Retinal pigment epithelial cell (primary cell): ENCODE results near the gene MAP4.

Source experiments
- DNase-seq: peaks from one replicate; pipeline ENCODE4 v3.0.0-alpha.2; 2010; ENCODE audit warnings: low read depth
- H3K4me3 ChIP-seq: 2 replicates; pipeline ENCODE4 v1.5.1; 2011; ENCODE audit warnings: mild to moderate bottlenecking, low read length, control low read depth, moderate library complexity
- TF ChIP-seq, protein P1 (sequence below): conservative IDR thresholded peaks from 2 replicates; pipeline ENCODE4 v1.5.1; 2011; ENCODE audit warnings: low read depth, low read length, control low read depth, inconsistent platforms

The MAP4 gene

DNA sequence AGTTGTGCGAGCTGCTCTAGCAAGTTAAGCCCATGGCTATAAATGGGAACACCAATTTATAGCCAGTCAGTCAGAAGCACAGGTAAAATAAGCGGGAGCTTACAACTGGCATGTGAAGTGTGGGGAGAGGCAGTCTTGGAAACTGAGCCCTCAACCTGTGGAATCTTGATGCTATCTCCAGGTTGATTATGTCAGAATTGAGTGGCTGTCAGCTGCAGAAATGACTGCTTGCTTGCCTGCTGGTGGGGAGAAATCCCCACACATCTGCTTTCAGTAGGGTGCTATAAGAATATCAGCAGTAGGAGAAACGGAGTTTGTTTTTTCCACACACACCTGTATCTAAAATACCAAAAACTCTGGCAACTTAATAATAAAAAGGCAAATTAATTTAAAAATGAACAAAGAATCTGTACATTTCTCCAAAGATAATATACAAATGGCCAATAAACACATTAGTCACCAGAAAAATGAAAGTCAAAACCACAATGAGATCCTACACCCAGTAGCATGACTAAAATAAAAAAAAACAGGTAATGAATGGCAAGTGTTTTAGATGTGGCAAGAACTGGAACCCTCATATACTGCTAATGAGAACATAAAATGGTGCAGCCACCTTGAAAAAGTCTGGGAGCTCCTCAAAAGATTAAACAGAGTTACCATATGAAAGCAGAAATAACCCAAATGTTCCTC lies 26.0 kb upstream of the MAP4 start:
- DNase-seq: no peak
- TF ChIP-seq, protein P1, sequence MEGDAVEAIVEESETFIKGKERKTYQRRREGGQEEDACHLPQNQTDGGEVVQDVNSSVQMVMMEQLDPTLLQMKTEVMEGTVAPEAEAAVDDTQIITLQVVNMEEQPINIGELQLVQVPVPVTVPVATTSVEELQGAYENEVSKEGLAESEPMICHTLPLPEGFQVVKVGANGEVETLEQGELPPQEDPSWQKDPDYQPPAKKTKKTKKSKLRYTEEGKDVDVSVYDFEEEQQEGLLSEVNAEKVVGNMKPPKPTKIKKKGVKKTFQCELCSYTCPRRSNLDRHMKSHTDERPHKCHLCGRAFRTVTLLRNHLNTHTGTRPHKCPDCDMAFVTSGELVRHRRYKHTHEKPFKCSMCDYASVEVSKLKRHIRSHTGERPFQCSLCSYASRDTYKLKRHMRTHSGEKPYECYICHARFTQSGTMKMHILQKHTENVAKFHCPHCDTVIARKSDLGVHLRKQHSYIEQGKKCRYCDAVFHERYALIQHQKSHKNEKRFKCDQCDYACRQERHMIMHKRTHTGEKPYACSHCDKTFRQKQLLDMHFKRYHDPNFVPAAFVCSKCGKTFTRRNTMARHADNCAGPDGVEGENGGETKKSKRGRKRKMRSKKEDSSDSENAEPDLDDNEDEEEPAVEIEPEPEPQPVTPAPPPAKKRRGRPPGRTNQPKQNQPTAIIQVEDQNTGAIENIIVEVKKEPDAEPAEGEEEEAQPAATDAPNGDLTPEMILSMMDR: no peak

GRCh38 chr3:48039487-48040190 lies 23.4 kb upstream of the MAP4 start:
- H3K4me3 ChIP-seq: no peak overlapping the region
- DNase-seq: peak; percentile 95
- TF ChIP-seq, protein P1: no peak

More for the DNA sequence above, 26.0 kb upstream of the MAP4 start:
- no peak overlapping the region for H3K4me3 ChIP-seq

DNA sequence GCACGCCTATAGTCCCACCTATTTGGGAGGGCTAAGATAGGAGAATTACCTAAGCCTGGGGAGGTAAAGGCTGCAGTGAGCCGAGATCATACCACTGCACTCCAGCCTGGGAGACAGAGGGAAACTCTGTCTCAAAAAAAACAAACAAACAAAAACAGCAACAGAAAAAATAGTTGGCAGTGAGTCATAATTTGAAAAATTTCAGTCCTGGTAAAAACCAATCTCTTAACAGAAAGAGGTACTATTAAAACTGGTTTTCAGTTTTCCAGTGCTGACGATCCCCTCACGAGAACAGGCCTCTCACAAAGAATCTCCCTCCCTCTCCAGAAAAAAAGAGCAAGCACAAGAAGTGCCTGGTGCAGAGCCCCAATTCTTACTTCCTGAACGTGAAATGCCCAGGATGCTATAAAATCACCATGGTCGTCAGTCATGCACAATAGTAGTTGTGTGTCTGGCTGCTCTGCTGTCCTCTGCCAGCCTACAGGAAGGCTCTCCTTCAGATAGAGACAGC lies 22.8 kb upstream of the MAP4 start:
- TF ChIP-seq, protein P1: no peak
- no peak overlapping the region for H3K4me3 ChIP-seq
- DNase-seq: no peak

DNA sequence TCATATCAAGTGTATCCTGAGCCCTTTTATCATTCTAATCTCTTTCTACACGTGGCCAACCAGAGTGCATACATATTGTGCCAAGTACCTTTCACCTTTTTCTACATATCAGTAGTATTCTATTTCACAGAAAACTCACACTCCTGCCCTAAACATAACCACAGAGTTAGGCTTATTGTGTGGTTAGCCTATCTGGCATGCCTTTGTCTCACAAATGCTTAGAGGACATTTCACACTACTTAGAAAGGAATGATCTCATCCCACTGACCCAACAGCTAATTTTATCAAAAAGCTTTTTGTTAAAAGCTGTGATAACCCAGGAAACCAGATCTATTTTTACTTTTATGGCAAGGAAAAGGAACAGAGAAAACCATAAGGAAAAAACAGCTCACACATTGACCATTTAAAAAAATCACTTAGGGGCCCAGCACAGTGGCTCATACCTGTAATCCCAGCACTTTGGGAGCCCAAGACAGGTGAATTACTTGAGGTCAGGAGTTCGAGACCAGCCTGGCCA lies 17.8 kb upstream of the MAP4 start:
- H3K4me3 ChIP-seq: no peak overlapping the region
- DNase-seq: peak; percentile 80
- TF ChIP-seq, protein P1: no peak

DNA sequence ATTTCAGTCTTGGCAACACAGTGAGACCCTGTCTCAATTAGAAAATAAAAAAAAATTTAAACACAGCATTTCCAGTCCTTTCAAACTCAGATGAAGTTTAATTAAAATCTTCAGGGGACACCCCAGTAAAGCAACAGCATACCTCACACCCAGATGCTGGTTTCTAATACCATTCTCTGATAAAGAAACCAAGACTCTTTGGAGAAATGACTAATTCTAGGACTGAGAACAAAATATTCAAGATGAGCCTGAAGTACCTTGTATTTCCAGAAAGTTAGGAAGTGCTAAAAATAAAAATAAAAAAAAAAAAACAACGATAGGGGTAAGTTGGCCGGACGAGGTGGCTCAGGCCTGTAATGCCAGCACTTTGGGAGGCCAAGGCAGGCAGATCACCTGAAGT lies 14.0 kb upstream of the MAP4 start:
- DNase-seq: no peak
- TF ChIP-seq, protein P1: no peak
- no peak overlapping the region for H3K4me3 ChIP-seq

DNA sequence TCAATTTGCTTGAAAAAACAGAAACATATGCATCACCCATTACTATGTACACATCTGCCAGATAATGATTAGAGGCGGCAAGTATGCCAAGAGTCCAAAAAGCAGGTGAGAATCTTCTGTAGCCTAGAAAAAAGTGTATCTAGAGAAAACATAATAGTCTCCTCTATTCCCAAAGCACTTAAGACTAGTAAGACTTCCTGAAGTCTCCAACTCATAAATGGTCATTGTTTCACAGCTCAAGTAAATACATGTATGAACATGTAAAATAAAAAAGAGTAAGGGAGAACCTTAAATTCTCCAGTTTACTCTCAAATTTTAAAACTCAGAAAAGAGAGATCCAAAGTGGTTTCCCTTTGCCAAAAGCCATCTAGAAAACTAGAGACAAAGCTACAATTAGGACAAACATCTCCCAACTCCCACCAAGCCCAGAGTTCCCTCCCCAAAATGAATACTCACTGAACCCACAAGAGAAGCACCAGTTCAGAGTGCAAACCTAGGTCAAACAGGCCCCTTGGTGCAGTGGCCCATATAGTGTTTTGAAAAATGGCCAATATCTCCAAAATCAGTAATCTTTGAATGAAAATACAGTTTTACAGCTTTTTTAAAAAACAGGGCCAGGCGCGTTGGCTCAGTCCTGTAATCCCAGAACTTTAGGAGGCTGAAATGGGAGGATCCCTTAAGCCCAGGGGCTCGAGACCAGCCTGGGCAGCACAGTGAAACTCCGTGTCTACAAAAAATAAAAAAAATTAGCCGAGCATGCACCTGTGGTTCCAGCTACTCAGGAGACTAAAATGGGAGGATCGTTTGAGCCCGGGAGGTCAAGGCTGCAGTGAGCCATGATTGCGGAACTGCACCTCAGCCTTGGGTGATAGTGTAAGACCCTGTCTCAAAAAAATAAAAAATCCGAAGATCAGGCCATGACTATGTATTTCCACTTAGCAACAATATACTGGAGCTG lies 11.0 kb upstream of the MAP4 start:
- H3K4me3 ChIP-seq: no peak overlapping the region
- DNase-seq: no peak
- TF ChIP-seq, protein P1: no peak
